ENCODE measurements around the gene GALNT9.

DNA sequence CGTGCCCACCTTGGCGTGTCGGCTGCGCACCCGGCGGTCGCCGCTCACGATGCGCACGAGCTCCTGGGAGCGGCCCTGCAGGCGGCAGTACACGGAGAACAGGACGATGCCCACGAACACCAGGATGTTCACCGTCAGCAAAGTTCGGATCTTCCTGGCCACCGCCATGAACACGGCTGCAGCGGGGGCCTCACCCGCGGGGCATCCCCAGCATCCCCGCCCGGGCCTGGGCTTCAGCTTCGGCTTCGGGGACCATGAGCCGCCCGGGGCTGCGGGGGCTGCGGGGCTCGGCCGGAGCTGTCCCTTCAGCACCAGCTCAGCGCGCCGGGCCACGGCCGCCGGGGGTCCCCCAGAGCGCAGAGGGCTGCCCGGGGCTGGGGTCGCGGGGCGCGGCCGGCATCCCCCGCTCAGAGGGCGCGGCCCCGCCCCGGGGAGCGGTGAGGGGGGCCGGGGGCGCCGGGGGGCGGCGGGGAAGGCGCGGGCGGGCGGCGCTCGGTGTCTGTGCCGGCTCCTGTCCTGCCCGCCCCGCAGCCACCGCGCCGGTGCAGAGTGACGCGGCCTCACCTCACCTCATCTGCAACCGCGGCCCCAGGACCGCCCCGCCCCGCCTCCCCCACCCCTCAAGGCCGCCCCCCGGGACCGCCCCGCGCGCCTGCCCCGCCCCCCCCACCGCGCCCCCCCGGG is at the start of gene GALNT9:
- TF ChIP-seq, protein P1, sequence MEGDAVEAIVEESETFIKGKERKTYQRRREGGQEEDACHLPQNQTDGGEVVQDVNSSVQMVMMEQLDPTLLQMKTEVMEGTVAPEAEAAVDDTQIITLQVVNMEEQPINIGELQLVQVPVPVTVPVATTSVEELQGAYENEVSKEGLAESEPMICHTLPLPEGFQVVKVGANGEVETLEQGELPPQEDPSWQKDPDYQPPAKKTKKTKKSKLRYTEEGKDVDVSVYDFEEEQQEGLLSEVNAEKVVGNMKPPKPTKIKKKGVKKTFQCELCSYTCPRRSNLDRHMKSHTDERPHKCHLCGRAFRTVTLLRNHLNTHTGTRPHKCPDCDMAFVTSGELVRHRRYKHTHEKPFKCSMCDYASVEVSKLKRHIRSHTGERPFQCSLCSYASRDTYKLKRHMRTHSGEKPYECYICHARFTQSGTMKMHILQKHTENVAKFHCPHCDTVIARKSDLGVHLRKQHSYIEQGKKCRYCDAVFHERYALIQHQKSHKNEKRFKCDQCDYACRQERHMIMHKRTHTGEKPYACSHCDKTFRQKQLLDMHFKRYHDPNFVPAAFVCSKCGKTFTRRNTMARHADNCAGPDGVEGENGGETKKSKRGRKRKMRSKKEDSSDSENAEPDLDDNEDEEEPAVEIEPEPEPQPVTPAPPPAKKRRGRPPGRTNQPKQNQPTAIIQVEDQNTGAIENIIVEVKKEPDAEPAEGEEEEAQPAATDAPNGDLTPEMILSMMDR (IDR thresholded peaks at IDR 0.05), result no peak
- TF ChIP-seq POLR2A (IDR thresholded peaks at IDR 0.05), result no peak
- no peak for TF ChIP-seq POLR2AphosphoS5 (IDR thresholded peaks at IDR 0.05)
